GM18870 (cell line): ENCODE results near the gene RUNX1.

Experiments used
- ATAC-seq: cut with Tn5 transposase; IDR thresholded peaks from one replicate; pipeline ENCODE4 v1.9.1; 2021; ENCODE audit warnings: moderate library complexity; ENCODE audit not compliant: unreplicated experiment

RUNX1 gene

DNA sequence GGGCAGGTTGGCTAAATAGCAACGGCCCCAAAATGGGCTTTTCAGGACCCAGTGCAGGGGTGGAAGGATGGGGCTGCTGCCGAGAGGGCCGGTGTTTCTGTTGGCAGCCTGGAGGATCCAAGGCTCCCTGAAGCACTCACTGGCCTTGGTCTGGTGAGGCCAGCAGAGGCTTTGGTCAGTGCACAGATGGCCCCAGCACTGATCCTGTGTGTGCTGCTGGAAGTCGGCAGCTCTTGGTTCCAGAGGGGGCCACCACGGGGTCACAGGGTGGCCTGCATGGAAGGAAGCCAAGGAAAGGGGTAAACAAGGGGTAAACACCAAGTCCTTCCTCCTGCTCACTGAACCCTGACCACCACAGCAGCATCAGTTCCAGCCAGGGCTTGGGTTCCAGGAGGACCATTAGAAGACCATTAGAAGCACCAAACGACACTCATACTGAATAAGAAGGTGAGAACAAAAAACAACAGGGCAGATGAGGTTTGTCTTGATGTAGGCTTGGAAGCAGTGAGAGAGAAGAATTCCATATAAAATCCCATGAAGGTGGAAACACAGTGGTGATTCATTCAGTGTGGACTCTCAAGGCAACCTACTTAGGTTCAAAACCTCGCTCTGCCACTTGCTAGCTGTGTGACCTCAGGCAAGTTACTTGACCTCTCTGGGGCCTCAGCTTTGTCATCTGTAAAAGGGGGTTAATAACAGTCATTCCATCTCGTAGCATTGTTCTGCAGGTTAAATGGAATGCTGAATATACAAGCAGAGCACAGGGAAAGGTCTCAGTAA lies 184.5 kb downstream of the RUNX1 start:
- ATAC-seq, result no peak

GRCh38 chr21:34862951-34863350 lies 186.2 kb downstream of the RUNX1 start:
- no peak for ATAC-seq

DNA sequence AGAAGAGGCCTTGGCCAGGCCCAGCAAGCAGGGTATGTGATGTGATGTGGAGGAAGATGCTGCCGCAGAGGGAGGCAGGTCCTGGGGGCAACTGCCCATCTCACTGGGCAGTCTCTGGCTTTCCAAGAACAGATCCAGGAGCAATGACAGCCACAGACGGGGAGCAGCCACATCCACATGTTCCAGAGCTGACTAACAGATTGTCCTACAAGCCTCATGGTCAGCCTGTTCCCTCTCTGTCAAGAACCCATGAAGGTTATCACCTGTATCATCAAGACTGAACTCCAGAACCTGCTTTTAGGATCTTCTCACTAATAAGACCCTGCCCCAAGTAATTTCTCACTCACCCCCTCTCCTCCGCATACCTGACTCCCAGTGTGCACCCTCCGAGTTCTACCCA lies 187.8 kb downstream of the RUNX1 start:
- no peak for ATAC-seq

GRCh38 chr21:34859976-34860653 lies 189.0 kb downstream of the RUNX1 start:
- no peak for ATAC-seq

GRCh38 chr21:34858559-34858958 lies 190.5 kb downstream of the RUNX1 start:
- no peak for ATAC-seq

DNA sequence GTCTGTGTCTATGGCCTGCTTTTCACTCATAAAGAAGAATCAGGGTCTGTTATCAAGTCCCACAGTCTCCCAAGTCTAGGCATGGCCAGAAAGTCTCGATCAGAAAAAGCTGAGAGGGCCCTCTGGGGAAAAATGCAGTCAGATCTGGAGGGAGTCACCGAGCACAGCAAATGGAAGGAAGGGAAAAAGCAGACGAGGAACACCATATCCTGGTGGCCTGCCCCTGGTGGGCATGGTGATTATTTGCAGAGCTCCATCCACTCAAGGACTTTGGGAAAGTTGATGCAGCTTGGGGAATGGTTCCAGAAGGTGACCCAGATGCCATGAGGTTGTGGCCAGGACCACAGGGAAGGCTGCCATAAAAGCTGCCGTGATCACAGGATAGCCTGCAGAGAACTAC lies 191.2 kb downstream of the RUNX1 start:
- ATAC-seq, result no peak

- no peak for ATAC-seq
Measured at GRCh38 chr21:34857122-34857713, 191.9 kb downstream of the RUNX1 start.

DNA sequence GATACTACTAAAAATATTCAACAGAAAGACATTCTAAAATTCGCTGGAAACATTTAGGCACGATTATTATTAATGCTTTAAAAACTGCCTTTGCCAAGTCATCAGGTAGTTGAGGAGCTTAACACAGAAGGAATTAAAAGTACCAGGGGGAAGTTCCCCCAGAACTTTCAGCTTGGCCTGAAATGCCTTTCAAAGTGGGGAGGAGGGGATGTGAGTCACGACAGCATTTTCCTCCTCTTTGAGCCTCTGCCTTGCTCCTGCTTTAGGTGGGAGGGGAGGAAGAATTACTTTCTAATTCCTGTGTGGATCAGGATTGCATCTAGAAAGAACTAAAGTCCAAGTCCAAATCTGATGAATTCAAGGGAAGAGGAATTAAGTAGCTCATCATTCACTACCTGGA lies 196.7 kb downstream of the RUNX1 start:
- no peak for ATAC-seq

GRCh38 chr21:34850166-34850690 lies 198.9 kb downstream of the RUNX1 start:
- ATAC-seq, result no peak

DNA sequence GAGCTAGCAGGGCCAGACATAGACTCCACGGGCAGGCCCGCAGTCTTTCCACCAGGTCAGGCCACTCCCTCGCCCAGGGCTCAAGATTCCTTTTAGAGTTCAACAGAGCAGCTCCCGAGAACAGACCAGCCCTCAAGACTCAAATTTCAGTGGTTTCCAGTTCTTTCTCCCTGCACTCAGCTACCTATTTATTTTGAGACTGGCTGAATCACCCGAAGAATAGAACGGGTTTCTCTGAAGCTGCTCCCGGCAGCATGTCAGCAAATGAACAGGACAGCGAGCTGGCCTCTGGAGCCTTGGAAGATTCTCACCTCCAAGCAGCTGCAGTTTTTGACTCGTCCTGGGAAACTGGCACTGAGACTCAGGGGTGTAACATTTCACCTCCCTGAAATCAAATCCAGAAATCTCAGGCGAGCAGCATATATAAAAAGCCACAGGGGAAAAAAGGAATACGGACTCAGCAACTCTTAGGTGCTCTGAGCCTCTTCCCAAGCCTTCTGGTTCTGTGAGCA lies 202.4 kb downstream of the RUNX1 start:
- no peak for ATAC-seq

GRCh38 chr21:34845521-34846451 lies 203.3 kb downstream of the RUNX1 start:
- ATAC-seq, result peak; percentile 92

- ATAC-seq, result no peak
Measured at GRCh38 chr21:34844924-34845238, 204.2 kb downstream of the RUNX1 start.

DNA sequence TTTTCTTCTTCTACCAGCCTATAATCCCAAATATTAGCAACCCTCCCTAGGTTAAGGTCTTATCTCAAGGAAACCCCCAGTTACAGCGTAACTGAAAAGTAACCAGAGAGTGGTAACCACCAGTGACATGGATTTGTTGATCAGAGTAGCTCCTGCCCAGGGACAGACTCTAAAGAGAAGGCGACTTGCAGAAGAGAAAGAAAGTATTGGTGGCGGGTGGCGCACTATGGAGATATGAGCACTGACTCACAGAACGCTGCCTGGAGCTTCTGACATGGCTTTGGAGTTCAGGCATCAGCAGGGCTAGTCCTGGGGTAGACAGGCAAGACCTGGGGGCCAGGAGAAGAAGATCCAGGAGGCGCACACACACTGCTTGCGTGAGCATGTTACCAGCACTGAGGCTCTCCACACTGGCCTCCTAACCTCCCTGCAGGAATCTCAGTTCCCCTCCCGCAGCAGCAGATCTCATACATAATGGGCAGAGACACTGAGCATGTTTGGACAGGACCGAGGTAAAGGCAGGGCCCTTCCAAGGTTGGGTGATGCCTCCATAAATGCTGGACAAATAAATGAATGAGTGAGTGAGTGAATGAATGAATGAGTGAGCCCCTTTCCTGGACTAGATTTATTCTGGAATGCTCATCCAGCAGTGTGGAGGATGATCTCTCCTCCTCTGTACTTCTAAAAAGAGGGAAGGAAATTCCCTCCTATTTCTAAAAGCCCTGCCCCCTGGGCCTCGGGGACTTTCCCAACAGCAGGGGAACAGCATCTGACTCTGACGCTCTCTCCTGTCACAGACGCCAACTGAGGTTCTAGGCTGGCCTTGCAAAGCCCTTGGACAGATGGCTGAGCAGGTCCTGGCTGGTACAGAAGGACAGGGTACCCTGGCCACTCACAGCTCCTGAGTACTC lies 204.8 kb downstream of the RUNX1 start:
- no peak for ATAC-seq

DNA sequence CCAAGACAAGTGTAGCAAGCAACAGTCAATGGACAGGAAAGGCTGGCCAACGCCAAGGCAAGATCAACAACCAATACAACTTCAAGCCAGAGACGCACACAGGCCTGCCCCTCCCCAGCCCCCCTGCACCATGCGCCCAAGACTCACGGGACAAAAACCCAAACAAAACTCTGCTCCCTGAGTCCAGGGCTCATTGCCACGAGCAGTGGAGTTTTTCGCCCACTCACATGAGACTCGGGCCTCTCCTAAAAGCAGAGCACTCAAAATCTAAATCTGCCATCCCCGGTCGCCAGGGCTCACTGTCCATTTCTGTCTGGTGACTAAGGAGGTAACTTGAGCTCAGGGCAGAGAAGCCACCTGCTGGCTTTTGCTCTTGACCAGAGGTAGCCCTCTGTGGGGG lies 205.5 kb downstream of the RUNX1 start:
- no peak for ATAC-seq

DNA sequence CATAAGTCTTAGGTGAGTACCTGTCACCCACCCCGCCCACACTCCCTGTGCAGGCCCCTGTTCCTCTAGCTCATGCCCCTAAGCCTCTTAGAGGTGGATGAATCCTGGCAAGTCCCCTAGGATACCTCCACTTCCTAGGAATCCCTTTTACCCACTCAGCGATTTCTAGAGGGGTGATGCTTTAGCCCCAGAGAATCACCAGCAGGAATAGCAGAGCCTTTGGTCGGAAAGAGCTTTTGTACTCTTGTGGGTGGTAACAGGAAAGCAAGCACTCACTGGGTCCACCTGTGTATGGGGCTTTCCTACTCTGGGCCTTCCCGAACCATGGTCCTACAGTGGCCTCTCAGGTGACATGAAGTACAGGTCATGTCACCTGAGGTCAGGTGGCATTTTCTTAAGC lies 207.9 kb downstream of the RUNX1 start:
- ATAC-seq, result no peak

GRCh38 chr21:34840693-34841092 lies 208.4 kb downstream of the RUNX1 start:
- no peak for ATAC-seq

DNA sequence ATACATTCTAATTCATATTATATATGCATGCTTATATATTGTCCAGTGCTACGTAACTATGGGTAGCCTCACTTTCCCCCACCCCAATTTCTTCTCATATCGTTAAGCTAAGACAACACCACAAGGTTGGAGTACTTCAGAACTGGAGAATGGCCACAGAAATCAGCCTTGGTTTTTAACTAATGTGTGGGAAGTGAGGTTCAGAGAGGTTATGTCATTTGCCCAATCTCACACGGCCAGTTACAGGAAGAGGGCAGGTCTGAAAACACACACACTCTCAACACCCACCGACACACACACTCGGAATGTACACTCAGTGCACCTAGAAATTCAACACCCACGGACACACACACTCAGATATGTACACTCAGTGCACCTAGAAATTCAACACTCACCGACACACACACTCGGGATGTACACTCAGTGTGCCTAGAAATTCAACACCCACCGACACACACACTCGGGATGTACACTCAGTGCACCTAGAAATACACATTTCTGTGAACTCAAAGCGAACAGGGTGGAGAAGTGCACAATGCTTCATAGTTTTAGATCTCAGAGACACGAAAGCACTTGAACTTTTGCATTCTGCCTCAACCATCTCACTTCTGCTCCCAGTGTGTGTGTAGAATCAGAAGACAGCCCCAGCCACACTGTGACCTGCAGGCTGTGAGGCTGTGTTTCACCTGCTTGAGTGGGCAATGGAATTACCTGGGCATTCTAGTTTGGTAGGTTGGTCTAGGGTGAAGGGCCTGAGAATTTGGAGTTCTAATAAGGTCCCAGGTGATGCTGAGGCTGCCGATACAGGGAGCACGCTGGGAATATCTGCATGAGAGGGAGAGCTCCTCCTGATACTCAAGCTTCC lies 209.9 kb downstream of the RUNX1 start:
- no peak for ATAC-seq

DNA sequence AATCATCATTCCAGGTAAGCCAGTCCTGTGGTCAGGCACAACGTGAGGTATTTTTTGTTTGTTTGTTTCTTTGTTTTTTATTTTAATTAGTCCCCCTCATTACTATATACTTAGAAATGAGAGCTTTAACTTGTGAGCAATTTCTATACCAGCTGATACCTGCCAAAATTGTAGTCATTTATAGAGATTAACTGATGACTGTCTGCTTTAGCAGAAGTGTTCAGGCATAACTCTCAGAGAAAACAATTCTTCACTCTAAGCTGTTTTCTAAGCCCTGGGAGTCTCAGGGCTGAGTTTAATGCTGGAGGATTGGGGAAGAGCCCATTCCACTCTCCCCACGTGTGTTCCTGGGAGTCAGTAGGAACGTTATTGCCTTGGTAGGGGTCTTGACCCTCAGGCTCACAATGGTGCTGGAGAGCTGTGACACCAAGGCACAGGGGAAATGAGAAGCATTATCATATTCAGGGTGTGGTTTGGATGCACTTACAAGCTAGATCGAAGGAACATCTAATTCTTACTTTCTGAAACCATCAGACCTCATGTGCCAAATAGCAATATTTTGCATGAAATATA lies 212.1 kb downstream of the RUNX1 start:
- ATAC-seq, result no peak
